ENCODE data around the gene SLAIN2. TPM values are rescaled to one million over a fixed set of nuclear protein-coding genes. Genes with fewer than 3 reads are reported as not detected.

SLAIN2 gene
- total RNA-seq, 2 donors from 2014 or later: 82.1 to 199 TPM

GRCh38 chr4:48367016-48367415 is 25.7 kb downstream of the SLAIN2 start:
- no peak overlapping the region for H3K27ac ChIP-seq
- peaks cover 0 to 4% of the 10 kb centered on the region in 2 donors for H3K4me1 ChIP-seq
- TF ChIP-seq CTCF (IDR thresholded peaks at IDR 0.05): no peak
- H3K27me3 ChIP-seq: no peaks in the 10 kb centered on the region
- H3K36me3 ChIP-seq: no peaks in the 10 kb centered on the region
- H3K9me3 ChIP-seq: no peaks in the 10 kb centered on the region
- no peak overlapping the region for H3K4me3 ChIP-seq
- no peak for DNase-seq (ENCODE audit: low spot score)

- H3K4me1 ChIP-seq: peaks cover 0 to 4% of the 10 kb centered on the region in 2 donors
- no peaks in the 10 kb centered on the region for H3K9me3 ChIP-seq
- no peaks in the 10 kb centered on the region for H3K27me3 ChIP-seq
- no peak overlapping the region for H3K27ac ChIP-seq
- no peak for TF ChIP-seq CTCF (IDR thresholded peaks at IDR 0.05)
- H3K36me3 ChIP-seq: no peaks in the 10 kb centered on the region
- H3K4me3 ChIP-seq: no peak overlapping the region
- no peak for DNase-seq (ENCODE audit: low spot score)
Measured at GRCh38 chr4:48368389-48368788, 27.1 kb downstream of the SLAIN2 start.

DNA sequence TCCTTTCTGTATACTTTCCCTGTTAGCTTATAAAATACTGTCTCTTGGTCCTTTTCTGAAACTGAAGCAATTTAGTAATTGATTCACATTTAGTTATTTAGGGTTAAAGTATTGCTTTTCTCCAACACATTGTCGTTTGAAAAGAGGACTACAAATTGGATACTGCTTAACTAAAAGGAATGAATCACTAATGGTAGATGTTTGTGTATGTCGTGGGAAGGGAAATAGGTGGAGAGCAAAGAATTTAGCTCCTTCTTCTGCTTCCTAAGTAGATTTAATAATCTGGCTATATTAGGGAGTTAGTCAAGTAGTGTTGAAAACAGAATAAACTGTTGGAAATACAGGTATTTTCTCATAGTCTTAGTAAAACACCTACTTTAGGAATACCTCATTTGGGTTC is 27.9 kb downstream of the SLAIN2 start:
- Histone ChIP-seq H3K27me3 (no peaks in the 10 kb centered on the region), H3K9me3 (no peaks in the 10 kb centered on the region), H3K36me3 (no peaks in the 10 kb centered on the region), H3K4me3 (no peak overlapping the region), H3K4me1 (peaks cover 0 to 4% of the 10 kb centered on the region in 2 donors), H3K27ac (no peak overlapping the region)
- no peak for TF ChIP-seq CTCF (IDR thresholded peaks at IDR 0.05)
- no peak for DNase-seq (ENCODE audit: low spot score)

DNA sequence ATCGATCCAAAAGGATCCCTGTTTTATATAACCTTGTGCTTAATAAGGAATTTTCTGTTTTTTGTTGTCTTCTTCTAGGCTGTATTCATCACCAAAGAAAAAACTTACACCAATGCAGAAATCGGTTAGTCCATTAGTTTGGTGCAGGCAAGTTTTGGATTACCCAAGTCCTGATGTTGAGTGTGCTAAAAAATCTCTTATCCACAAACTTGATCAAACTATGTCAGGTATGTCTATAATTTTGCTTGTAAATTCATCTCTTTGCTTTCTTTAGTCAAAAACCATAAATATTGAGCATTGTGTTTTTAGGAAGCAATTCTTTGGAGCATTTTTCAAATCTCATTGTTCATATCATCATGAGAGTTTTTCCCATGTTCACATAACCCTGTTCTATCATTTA is 28.4 kb downstream of the SLAIN2 start:
- H3K4me3 ChIP-seq: no peak overlapping the region
- no peaks in the 10 kb centered on the region for H3K9me3 ChIP-seq
- no peaks in the 10 kb centered on the region for H3K27me3 ChIP-seq
- no peak for DNase-seq (ENCODE audit: low spot score)
- no peak for TF ChIP-seq CTCF (IDR thresholded peaks at IDR 0.05)
- H3K4me1 ChIP-seq: peaks cover 0 to 4% of the 10 kb centered on the region in 2 donors
- no peak overlapping the region for H3K27ac ChIP-seq
- no peaks in the 10 kb centered on the region for H3K36me3 ChIP-seq

DNA sequence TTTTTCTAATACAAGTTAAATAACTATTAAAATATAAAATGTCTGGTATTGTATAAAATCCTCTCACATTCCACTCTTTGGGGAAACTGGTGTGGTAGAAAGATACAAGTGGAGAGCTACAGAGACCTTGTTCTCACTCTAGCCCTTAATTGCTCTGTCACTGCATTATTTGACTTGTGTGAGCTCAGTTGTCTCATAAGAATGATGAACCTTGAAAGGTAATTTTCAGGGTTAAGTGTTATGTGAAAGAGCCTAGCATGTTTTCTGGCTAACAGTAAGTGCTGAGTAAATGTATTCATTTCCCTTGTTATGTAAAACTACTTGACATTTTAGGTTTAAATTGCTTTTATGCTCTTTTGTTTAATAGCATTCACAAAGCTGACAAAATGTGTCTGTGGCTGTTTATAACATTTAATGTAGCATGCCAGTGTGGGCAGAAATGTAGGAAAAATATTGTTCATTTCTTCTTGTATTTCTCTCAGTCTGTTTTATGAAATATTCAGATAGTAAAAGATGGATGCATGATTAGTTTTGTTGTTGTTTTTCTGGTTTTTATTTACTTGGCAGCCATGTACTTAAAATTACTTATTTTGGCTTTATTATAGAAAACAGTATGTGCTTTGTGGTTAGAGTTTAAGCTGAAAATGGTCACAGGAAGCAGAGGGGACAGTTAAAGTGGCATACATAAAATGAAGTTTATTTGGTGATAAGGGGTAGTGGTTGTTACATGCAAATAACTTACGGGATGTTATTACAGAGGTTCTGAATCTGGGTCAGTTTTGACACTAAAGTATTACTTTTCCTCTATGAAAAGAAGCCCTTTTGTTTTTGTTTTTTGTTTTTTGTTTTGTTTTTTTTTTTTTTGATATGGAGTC is 29.2 kb downstream of the SLAIN2 start:
- TF ChIP-seq CTCF (IDR thresholded peaks at IDR 0.05): no peak
- peaks cover 0 to 4% of the 10 kb centered on the region in 2 donors for H3K4me1 ChIP-seq
- H3K4me3 ChIP-seq: no peak overlapping the region
- no peaks in the 10 kb centered on the region for H3K27me3 ChIP-seq
- no peaks in the 10 kb centered on the region for H3K9me3 ChIP-seq
- H3K36me3 ChIP-seq: no peaks in the 10 kb centered on the region
- no peak for DNase-seq (ENCODE audit: low spot score)
- no peak overlapping the region for H3K27ac ChIP-seq

Measured in right atrium auricular region (tissue), 2 donors.